Neural cell (in vitro differentiated cells): ENCODE measurements around the gene EIF3K. TPM values are rescaled to one million over a fixed set of nuclear protein-coding genes. Genes with fewer than 3 reads are reported as not detected.

ENCODE experiments used
- H2AFZ ChIP-seq: fragments of 200-600, 300-800 bp; sonication (generic), shearing (Covaris generic); 2 replicates; pipeline ENCODE4 v1.6.0; 2014; ENCODE audit warnings: low read depth, mild to moderate bottlenecking, antibody characterized with exemption, low read length, moderate library complexity
- H3F3A ChIP-seq: fragments of 200-600 bp; shearing (Covaris generic); 2 replicates; pipeline ENCODE4 v1.6.1; 2016; ENCODE audit warnings: mild to moderate bottlenecking, moderate library complexity, mixed read lengths, antibody characterized with exemption, low read length; ENCODE audit not compliant: insufficient read depth, poor library complexity, severe bottlenecking
- H3K27ac ChIP-seq: fragments of 200-600, 300-800 bp; sonication (generic), shearing (Covaris generic); 2 replicates; pipeline ENCODE4 v1.5.1; 2014; ENCODE audit warnings: mild to moderate bottlenecking, low read length, moderate library complexity
- H3K27me3 ChIP-seq: fragments of 300-800, 200-600 bp; sonication (generic), shearing (Covaris generic); 2 replicates; pipeline ENCODE4 v1.6.0; 2014; ENCODE audit warnings: mild to moderate bottlenecking, low read depth, low read length, moderate library complexity; ENCODE audit not compliant: insufficient read depth
- H3K36me3 ChIP-seq: fragments of 300-800, 200-600 bp; sonication (generic), shearing (Covaris generic); 2 replicates; pipeline ENCODE4 v1.5.1; 2014; ENCODE audit warnings: mild to moderate bottlenecking, antibody characterized with exemption, low read length, moderate library complexity; ENCODE audit not compliant: insufficient read depth
- H3K4me2 ChIP-seq: fragments of 300-800, 200-600 bp; sonication (generic), shearing (Covaris generic); 2 replicates; pipeline ENCODE4 v1.6.0; 2014; ENCODE audit warnings: mild to moderate bottlenecking, low read length
- H3K4me3 ChIP-seq: fragments of 300-800, 200-600 bp; sonication (generic), shearing (Covaris generic); 2 replicates; pipeline ENCODE4 v1.5.1; 2014; ENCODE audit warnings: mild to moderate bottlenecking, low read length, moderate library complexity
- H3K79me2 ChIP-seq: fragments of 200-600 bp; shearing (Covaris generic); replicated peaks from 2 replicates; pipeline ENCODE4 v1.6.0; 2014; ENCODE audit warnings: mild to moderate bottlenecking, low read length, moderate library complexity; ENCODE audit not compliant: insufficient read depth
- H3K9ac ChIP-seq: fragments of 300-800, 200-600 bp; sonication (generic), shearing (Covaris generic); 2 replicates; pipeline ENCODE4 v1.6.1; 2016; ENCODE audit warnings: mild to moderate bottlenecking, low read length, mixed read lengths
- H3K9me2 ChIP-seq: fragments of 200-600 bp; shearing (Covaris generic); 2 replicates; pipeline ENCODE4 v1.6.1; 2016; ENCODE audit warnings: mild to moderate bottlenecking, low read length, mixed read lengths; ENCODE audit not compliant: insufficient read depth
- H3K9me3 ChIP-seq: fragments of 200-600, 300-800 bp; sonication (generic), shearing (Covaris generic); 2 replicates; pipeline ENCODE4 v1.6.1; 2016; ENCODE audit warnings: mild to moderate bottlenecking, mixed run types, low read length, moderate library complexity, mixed read lengths
- H4K20me1 ChIP-seq: fragments of 200-600 bp; shearing (Covaris generic); 2 replicates; pipeline ENCODE4 v1.6.1; 2016; ENCODE audit warnings: mild to moderate bottlenecking, mixed run types; ENCODE audit not compliant: insufficient read depth
- EP300 ChIP-seq: fragments of 450-650 bp; conservative IDR thresholded peaks from 2 replicates; pipeline ENCODE4 v1.6.1; 2014; ENCODE audit warnings: antibody characterized with exemption, mild to moderate bottlenecking, moderate library complexity; ENCODE audit not compliant: poor library complexity, severe bottlenecking
- EZH2 ChIP-seq: fragments of 200-600, 300-800 bp; shearing (Covaris generic), sonication (generic); IDR thresholded peaks from 2 replicates; pipeline ENCODE4 v1.6.1; 2014; ENCODE audit warnings: antibody characterized with exemption, low read length, borderline replicate concordance, mild to moderate bottlenecking; ENCODE audit not compliant: insufficient read depth, poor library complexity, severe bottlenecking
- MXI1 ChIP-seq: fragments of 450-650 bp; conservative IDR thresholded peaks from 2 replicates; pipeline ENCODE4 v1.6.1; 2014; ENCODE audit warnings: antibody characterized with exemption, mild to moderate bottlenecking; ENCODE audit not compliant: poor library complexity, severe bottlenecking
- POLR2AphosphoS5 ChIP-seq: IDR thresholded peaks from 2 replicates; pipeline ENCODE4 v1.6.1; 2012
- RAD21 ChIP-seq: fragments of 450-650 bp; conservative IDR thresholded peaks from 2 replicates; pipeline ENCODE4 v1.6.1; 2014; ENCODE audit warnings: antibody characterized with exemption, mild to moderate bottlenecking, moderate library complexity
- SMC3 ChIP-seq: fragments of 450-650 bp; conservative IDR thresholded peaks from 2 replicates; pipeline ENCODE4 v1.6.1; 2014; ENCODE audit warnings: antibody characterized with exemption, mild to moderate bottlenecking, moderate library complexity; ENCODE audit not compliant: poor library complexity
- TAF1 ChIP-seq: IDR thresholded peaks from 2 replicates; pipeline ENCODE4 v1.6.1; 2012; ENCODE audit warnings: low read depth
- polyA plus RNA-seq: library from polyadenylated mRNA; depleted of rRNA; stranded (reverse); fragments of >200 nt; gene quantifications from 2 replicates; pipeline ENCODE4 v1.2.3, GENCODE V29; 2014
- TF ChIP-seq, protein P1 (sequence below): fragments of 450-650 bp; IDR thresholded peaks from 2 replicates; pipeline ENCODE4 v1.5.1; 2014; ENCODE audit warnings: antibody characterized with exemption, mild to moderate bottlenecking, moderate library complexity; ENCODE audit not compliant: poor library complexity, severe bottlenecking
- TF ChIP-seq, protein P2 (sequence below): IDR thresholded peaks from 2 replicates; pipeline ENCODE4 v1.6.1; 2012; ENCODE audit warnings: borderline replicate concordance

EIF3K gene
- polyA plus RNA-seq, 1 donor from 2014 or later: 462 TPM

DNA sequence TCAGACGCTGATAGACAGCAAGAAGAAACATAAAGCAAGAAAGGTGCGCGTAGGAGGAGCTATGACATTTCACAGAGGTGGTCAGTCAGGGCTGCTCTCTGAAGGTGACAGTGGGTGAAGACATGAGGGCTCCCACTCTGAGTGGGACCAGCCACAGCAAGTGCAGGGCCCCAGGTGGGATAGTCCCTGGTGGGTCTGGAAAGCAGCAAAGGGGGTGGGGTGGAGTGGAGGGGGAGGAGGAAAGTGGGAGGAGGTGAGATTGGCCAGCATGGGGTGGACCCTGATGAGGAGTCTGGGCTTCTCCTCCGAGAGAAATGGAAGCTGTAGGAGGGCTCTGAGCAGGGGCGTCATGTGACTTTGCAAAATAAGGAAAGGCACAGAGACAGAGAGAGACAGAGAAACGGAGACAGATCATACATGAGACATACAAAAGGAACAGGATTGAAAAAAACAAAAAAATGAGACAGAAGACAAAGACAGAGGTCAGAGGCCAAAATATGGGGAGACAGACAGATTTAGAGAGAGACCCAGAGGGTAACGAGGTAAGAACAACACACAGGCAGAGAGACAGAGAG, 3.9 kb upstream of the EIF3K start:
- TF ChIP-seq, protein P1, sequence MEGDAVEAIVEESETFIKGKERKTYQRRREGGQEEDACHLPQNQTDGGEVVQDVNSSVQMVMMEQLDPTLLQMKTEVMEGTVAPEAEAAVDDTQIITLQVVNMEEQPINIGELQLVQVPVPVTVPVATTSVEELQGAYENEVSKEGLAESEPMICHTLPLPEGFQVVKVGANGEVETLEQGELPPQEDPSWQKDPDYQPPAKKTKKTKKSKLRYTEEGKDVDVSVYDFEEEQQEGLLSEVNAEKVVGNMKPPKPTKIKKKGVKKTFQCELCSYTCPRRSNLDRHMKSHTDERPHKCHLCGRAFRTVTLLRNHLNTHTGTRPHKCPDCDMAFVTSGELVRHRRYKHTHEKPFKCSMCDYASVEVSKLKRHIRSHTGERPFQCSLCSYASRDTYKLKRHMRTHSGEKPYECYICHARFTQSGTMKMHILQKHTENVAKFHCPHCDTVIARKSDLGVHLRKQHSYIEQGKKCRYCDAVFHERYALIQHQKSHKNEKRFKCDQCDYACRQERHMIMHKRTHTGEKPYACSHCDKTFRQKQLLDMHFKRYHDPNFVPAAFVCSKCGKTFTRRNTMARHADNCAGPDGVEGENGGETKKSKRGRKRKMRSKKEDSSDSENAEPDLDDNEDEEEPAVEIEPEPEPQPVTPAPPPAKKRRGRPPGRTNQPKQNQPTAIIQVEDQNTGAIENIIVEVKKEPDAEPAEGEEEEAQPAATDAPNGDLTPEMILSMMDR: no peak
- TF ChIP-seq MXI1 (no peak), TAF1 (no peak), SMC3 (no peak), EP300 (no peak), RAD21 (no peak), EZH2 (no peak), POLR2AphosphoS5 (no peak)
- TF ChIP-seq, protein P2, sequence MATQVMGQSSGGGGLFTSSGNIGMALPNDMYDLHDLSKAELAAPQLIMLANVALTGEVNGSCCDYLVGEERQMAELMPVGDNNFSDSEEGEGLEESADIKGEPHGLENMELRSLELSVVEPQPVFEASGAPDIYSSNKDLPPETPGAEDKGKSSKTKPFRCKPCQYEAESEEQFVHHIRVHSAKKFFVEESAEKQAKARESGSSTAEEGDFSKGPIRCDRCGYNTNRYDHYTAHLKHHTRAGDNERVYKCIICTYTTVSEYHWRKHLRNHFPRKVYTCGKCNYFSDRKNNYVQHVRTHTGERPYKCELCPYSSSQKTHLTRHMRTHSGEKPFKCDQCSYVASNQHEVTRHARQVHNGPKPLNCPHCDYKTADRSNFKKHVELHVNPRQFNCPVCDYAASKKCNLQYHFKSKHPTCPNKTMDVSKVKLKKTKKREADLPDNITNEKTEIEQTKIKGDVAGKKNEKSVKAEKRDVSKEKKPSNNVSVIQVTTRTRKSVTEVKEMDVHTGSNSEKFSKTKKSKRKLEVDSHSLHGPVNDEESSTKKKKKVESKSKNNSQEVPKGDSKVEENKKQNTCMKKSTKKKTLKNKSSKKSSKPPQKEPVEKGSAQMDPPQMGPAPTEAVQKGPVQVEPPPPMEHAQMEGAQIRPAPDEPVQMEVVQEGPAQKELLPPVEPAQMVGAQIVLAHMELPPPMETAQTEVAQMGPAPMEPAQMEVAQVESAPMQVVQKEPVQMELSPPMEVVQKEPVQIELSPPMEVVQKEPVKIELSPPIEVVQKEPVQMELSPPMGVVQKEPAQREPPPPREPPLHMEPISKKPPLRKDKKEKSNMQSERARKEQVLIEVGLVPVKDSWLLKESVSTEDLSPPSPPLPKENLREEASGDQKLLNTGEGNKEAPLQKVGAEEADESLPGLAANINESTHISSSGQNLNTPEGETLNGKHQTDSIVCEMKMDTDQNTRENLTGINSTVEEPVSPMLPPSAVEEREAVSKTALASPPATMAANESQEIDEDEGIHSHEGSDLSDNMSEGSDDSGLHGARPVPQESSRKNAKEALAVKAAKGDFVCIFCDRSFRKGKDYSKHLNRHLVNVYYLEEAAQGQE: no peak
- H3K9me3 ChIP-seq: no peaks in the 10 kb centered on the region

DNA sequence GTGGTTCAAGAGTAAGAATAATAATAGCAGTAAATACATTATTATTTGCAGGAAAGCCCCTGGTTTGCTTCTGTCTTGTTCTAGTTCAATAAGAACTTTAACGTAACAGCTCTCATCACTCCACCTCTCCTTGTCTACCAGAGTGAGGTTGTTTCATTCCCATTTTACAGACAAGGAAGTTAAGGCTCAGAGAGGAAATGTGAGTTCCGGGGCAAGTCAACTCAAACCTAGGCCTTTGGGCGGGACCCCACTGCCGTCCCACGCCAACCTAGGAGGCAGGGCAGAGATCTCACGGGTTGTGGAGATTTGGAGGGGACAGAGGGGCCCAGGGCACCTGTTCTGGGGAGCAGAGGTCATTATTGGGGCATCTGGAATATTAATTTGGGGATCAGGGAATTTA, 2.7 kb upstream of the EIF3K start:
- TF ChIP-seq EP300: no peak
- TF ChIP-seq, protein P2: no peak
- TF ChIP-seq POLR2AphosphoS5: no peak
- TF ChIP-seq, protein P1: no peak
- no peak for TF ChIP-seq SMC3
- no peak for TF ChIP-seq MXI1
- no peak for TF ChIP-seq EZH2
- no peak for TF ChIP-seq TAF1
- TF ChIP-seq RAD21: no peak
- no peak overlapping the region for H3K4me2 ChIP-seq
- H3K9me2 ChIP-seq: no peaks in the 10 kb centered on the region

More for the DNA sequence above, 3.9 kb upstream of the EIF3K start:
- Histone ChIP-seq H3K27me3 (no peaks in the 10 kb centered on the region), H3K4me3 (no peak overlapping the region), H3F3A (no peaks in the 10 kb centered on the region), H3K9ac (no peak overlapping the region), H4K20me1 (no peaks in the 10 kb centered on the region), H3K36me3 (no peaks in the 10 kb centered on the region), H3K9me2 (no peaks in the 10 kb centered on the region), H3K4me2 (no peak overlapping the region), H3K27ac (no peak overlapping the region), H2AFZ (no peak overlapping the region), H3K79me2 (peaks cover 10% of the 10 kb centered on the region)

More for the DNA sequence above, 2.7 kb upstream of the EIF3K start:
- H3K9ac ChIP-seq: no peak overlapping the region
- H3K27ac ChIP-seq: no peak overlapping the region
- no peak overlapping the region for H2AFZ ChIP-seq
- no peaks in the 10 kb centered on the region for H4K20me1 ChIP-seq
- H3K9me3 ChIP-seq: no peaks in the 10 kb centered on the region
- no peaks in the 10 kb centered on the region for H3K27me3 ChIP-seq
- H3K4me3 ChIP-seq: no peak overlapping the region
- H3K79me2 ChIP-seq: peaks cover 11% of the 10 kb centered on the region
- H3F3A ChIP-seq: no peaks in the 10 kb centered on the region
- no peaks in the 10 kb centered on the region for H3K36me3 ChIP-seq
